ENCODE data around the gene PGGHG.

DNA sequence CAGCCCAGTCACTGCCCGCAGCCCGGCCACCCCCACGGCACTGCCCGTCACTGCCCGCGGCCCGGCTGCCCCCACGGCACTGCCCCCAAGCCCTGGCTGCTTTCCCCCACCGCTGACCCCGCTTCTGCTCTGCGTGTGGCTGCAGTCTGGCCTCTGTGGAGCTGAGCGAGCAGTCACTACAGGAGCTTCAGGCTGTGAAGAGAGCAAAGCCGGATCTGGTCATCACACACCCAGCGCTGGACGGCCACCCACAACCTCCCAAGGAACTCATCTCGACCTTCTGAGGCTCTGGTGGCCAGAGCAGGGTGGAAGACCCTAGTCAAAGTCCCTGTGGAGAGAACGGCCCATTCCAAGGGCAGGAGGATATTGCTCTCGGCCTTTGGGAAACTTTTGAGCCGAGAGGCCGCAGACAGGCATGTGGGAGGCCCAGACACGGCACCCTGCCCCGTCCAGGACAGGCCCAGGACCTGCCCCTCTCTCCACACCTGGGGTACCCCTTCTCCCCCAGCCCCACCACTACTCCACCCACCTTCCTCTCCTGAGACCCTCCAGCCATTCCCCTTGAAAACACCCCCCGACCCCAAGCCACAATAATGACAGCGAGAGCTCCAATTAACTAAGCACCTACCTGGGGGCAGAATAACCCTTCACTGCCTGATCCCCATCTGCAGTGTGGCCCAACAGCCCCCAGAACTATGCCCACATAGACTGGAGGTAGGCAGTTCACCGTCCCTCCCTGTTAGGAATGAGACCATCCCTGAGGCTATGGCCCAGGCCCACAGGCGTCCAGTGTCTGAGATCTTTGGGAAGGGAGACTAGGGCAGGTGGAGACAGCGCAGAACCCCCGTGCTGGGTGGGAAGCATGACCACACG lies 3.7 kb upstream of the PGGHG start:
- TF ChIP-seq, protein P1, sequence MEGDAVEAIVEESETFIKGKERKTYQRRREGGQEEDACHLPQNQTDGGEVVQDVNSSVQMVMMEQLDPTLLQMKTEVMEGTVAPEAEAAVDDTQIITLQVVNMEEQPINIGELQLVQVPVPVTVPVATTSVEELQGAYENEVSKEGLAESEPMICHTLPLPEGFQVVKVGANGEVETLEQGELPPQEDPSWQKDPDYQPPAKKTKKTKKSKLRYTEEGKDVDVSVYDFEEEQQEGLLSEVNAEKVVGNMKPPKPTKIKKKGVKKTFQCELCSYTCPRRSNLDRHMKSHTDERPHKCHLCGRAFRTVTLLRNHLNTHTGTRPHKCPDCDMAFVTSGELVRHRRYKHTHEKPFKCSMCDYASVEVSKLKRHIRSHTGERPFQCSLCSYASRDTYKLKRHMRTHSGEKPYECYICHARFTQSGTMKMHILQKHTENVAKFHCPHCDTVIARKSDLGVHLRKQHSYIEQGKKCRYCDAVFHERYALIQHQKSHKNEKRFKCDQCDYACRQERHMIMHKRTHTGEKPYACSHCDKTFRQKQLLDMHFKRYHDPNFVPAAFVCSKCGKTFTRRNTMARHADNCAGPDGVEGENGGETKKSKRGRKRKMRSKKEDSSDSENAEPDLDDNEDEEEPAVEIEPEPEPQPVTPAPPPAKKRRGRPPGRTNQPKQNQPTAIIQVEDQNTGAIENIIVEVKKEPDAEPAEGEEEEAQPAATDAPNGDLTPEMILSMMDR (IDR thresholded peaks at IDR 0.05): no peak
- TF ChIP-seq POLR2A (IDR thresholded peaks at IDR 0.05): no peak
